ENCODE data around the gene DNASE1L1.

The DNASE1L1 gene

GRCh38 chrX:154367474-154368308, 41.4 kb downstream of the DNASE1L1 start:
- TF ChIP-seq CTCF (IDR thresholded peaks at IDR 0.05; ENCODE audit: low read length) (no peak), EZH2 (IDR thresholded peaks at IDR 0.05; ENCODE audit: borderline replicate concordance, low read length) (no peak)
- Histone ChIP-seq H3K9me2 (ENCODE audit: low read depth, low read length) (no peaks in the 10 kb centered on the region), H3K79me2 (ENCODE audit: insufficient read depth, low read length) (no peaks in the 10 kb centered on the region), H3K4me1 (ENCODE audit: insufficient read depth, low read length, severe bottlenecking) (peaks cover 31% of the 10 kb centered on the region), H3K4me3 (ENCODE audit: low read depth, low read length, poor library complexity, severe bottlenecking) (no peak overlapping the region), H3K27me3 (ENCODE audit: insufficient read depth, low read length) (no peaks in the 10 kb centered on the region), H3K4me2 (ENCODE audit: low read length) (no peak overlapping the region), H2AFZ (ENCODE audit: low read length) (no peak overlapping the region), H3K36me3 (ENCODE audit: insufficient read depth, low read length) (peaks cover 2% of the 10 kb centered on the region), H3F3A (ENCODE audit: insufficient read depth, low read length) (no peaks in the 10 kb centered on the region), H4K20me1 (ENCODE audit: insufficient read depth, low read length) (no peaks in the 10 kb centered on the region), H3K9ac (ENCODE audit: low read length) (no peak overlapping the region), H3K27ac (ENCODE audit: low read depth, low read length, poor library complexity, severe bottlenecking) (no peak overlapping the region), H3K9me3 (ENCODE audit: low read length) (no peaks in the 10 kb centered on the region)

- no peak overlapping the region for H3K4me2 ChIP-seq (ENCODE audit: low read length)
- H3K4me1 ChIP-seq (ENCODE audit: insufficient read depth, low read length, severe bottlenecking): peaks cover 21% of the 10 kb centered on the region
- no peak for TF ChIP-seq CTCF (IDR thresholded peaks at IDR 0.05; ENCODE audit: low read length)
- no peak for TF ChIP-seq EZH2 (IDR thresholded peaks at IDR 0.05; ENCODE audit: borderline replicate concordance, low read length)
Observed at GRCh38 chrX:154366666-154367055, 42.4 kb downstream of the DNASE1L1 start.

GRCh38 chrX:154365997-154366665, 42.9 kb downstream of the DNASE1L1 start:
- Histone ChIP-seq H3K4me1 (ENCODE audit: insufficient read depth, low read length, severe bottlenecking) (peaks cover 18% of the 10 kb centered on the region), H3K4me2 (ENCODE audit: low read length) (no peak overlapping the region), H4K20me1 (ENCODE audit: insufficient read depth, low read length) (no peaks in the 10 kb centered on the region), H3K36me3 (ENCODE audit: insufficient read depth, low read length) (peaks cover 16% of the 10 kb centered on the region), H3K27me3 (ENCODE audit: insufficient read depth, low read length) (no peaks in the 10 kb centered on the region), H3K4me3 (ENCODE audit: low read depth, low read length, poor library complexity, severe bottlenecking) (no peak overlapping the region), H2AFZ (ENCODE audit: low read length) (no peak overlapping the region), H3K27ac (ENCODE audit: low read depth, low read length, poor library complexity, severe bottlenecking) (no peak overlapping the region), H3K79me2 (ENCODE audit: insufficient read depth, low read length) (no peaks in the 10 kb centered on the region), H3K9me3 (ENCODE audit: low read length) (no peaks in the 10 kb centered on the region), H3F3A (ENCODE audit: insufficient read depth, low read length) (no peaks in the 10 kb centered on the region), H3K9me2 (ENCODE audit: low read depth, low read length) (no peaks in the 10 kb centered on the region), H3K9ac (ENCODE audit: low read length) (no peak overlapping the region)
- TF ChIP-seq EZH2 (IDR thresholded peaks at IDR 0.05; ENCODE audit: borderline replicate concordance, low read length) (no peak), CTCF (IDR thresholded peaks at IDR 0.05; ENCODE audit: low read length) (no peak)

More at GRCh38 chrX:154366666-154367055, 42.4 kb downstream of the DNASE1L1 start:
- H3F3A ChIP-seq (ENCODE audit: insufficient read depth, low read length): no peaks in the 10 kb centered on the region
- no peak overlapping the region for H3K4me3 ChIP-seq (ENCODE audit: low read depth, low read length, poor library complexity, severe bottlenecking)
- no peaks in the 10 kb centered on the region for H3K9me3 ChIP-seq (ENCODE audit: low read length)
- no peak overlapping the region for H2AFZ ChIP-seq (ENCODE audit: low read length)
- peaks cover 13% of the 10 kb centered on the region for H3K36me3 ChIP-seq (ENCODE audit: insufficient read depth, low read length)
- H3K9ac ChIP-seq (ENCODE audit: low read length): no peak overlapping the region
- H3K9me2 ChIP-seq (ENCODE audit: low read depth, low read length): no peaks in the 10 kb centered on the region
- H3K27ac ChIP-seq (ENCODE audit: low read depth, low read length, poor library complexity, severe bottlenecking): no peak overlapping the region
- H4K20me1 ChIP-seq (ENCODE audit: insufficient read depth, low read length): no peaks in the 10 kb centered on the region
- H3K27me3 ChIP-seq (ENCODE audit: insufficient read depth, low read length): no peaks in the 10 kb centered on the region
- no peaks in the 10 kb centered on the region for H3K79me2 ChIP-seq (ENCODE audit: insufficient read depth, low read length)

Measured in OCI-LY1 (cell line).